HG03342 (cell line): ENCODE measurements around the gene MCMBP.
"Not testable (repeated sequence)": the region's sequence is repeated elsewhere in the genome, so short reads cannot be mapped to it uniquely, and the experiment has no call there.

Source experiments
- ATAC-seq: cut with Tn5 transposase; IDR thresholded peaks from one replicate; pipeline ENCODE4 v1.9.1; 2021; ENCODE audit warnings: mild to moderate bottlenecking, moderate library complexity; ENCODE audit not compliant: unreplicated experiment

MCMBP gene, protein sequence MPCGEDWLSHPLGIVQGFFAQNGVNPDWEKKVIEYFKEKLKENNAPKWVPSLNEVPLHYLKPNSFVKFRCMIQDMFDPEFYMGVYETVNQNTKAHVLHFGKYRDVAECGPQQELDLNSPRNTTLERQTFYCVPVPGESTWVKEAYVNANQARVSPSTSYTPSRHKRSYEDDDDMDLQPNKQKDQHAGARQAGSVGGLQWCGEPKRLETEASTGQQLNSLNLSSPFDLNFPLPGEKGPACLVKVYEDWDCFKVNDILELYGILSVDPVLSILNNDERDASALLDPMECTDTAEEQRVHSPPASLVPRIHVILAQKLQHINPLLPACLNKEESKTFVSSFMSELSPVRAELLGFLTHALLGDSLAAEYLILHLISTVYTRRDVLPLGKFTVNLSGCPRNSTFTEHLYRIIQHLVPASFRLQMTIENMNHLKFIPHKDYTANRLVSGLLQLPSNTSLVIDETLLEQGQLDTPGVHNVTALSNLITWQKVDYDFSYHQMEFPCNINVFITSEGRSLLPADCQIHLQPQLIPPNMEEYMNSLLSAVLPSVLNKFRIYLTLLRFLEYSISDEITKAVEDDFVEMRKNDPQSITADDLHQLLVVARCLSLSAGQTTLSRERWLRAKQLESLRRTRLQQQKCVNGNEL

GRCh38 chr10:119872610-119872859, at the start of gene MCMBP:
MCMBP (minus strand) TSS chr10:119872843; CDS start chr10:119872584, 259 bp downstream.
- ATAC-seq: no peak

DNA sequence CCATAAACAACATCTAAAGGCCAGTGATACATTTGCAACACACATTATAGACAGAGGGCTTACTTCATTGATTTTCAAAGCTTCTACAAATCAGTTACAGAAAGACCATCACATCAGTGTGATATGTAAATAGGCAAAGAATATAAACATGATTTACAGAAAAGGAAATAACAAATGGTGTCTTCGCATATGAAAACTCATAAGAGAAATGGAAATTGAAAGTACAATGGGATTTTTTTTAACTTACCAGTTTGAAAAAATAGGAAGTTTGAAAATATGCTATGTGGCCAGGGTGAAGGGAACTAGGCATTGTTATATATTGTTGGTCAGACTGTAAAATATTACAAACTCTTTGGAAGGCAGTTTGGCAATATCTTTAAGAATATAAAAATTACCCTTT, 47.2 kb upstream of the MCMBP start:
- peak; percentile 49 for ATAC-seq

- no peak for ATAC-seq
Measured at GRCh38 chr10:119919271-119919670, 46.6 kb upstream of the MCMBP start.

DNA sequence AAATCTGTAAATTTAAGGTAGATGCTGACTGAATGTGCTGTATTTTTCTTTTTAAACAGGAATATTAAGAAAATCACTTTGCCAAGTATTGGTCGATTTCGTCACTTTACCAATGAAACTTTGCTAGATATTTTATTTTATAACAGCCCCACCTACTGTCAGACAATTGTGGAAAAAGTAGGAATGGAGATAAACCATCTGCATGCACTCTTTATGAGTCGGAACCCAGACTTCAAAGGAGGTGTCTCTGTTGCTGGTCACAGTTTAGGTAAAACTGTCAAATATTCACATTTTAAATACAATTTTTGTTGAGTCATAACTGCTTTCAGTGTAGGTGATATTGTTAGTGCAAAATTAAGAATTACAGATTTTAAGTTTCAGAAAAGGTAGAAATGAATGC, 45.1 kb upstream of the MCMBP start:
- no peak for ATAC-seq

- no peak for ATAC-seq
Measured at GRCh38 chr10:119910689-119911088, 38.0 kb upstream of the MCMBP start.

GRCh38 chr10:119908166-119908565, 35.5 kb upstream of the MCMBP start:
- ATAC-seq: no peak

- ATAC-seq: not testable (repeated sequence)
Measured at GRCh38 chr10:119907695-119908094, 35.1 kb upstream of the MCMBP start.

DNA sequence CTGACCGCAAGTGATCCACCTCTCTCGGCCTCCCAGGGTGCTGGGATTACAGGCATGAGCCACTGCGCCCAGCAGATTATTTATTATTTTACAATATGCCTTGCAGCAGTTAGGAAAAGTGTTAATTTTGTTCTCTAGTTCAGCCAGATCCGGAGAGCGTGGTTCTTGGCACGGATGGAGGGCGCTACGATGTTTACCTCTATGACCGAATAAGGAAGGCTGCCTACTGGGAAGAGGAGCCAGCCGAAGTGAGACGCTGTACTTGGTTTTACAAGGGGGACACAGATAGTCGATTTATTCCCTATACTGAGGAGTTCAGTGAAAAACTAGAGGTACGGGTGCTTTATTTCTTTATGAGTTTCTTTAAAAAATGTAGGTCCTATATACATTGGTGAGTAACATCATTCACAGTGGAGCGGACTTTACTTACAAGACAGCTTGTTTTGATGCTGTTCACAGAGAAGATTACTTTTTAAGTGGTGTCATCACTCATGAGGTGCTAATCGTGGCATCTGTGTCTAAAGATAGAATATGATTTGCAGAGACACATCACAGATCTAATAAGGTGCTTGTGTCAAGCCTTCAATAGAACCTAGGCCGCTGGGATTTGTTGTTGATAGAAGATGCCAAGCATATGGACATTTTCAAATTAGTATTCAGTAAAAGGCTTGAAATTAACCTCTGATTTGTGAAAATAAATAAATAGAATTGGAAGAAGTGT, 31.5 kb upstream of the MCMBP start:
- no peak for ATAC-seq

GRCh38 chr10:119898577-119898976, 25.9 kb upstream of the MCMBP start:
- no peak for ATAC-seq

GRCh38 chr10:119896937-119897770, 24.5 kb upstream of the MCMBP start:
- no peak for ATAC-seq

GRCh38 chr10:119896061-119896655, 23.5 kb upstream of the MCMBP start:
- ATAC-seq: no peak

DNA sequence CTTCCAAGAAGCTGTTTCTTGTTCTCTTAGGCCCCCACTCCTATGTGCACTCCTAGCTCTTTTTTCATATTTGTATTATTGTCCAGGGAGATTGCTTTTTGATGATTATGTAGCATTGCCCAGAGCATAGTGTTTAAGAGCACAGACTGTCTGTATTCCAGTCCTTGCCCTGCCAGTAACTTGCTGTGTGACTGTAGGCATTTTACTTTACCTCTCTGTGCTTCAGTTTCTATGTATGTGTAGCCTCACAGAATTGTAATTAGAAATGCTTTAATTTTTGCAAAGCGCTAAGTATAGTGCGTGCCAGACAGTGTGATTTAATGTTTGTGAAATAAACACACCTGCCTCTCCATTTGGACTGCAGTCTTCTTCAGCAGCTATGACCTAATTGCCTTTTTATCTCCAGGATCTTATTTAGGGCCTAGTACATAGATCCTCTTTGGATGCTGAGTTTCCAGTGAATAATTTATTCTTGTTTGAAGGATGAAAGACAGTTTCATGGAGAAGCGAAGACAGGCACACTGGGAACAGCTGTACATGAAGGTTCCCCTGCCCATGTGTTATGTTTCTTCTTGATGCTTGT, 21.3 kb upstream of the MCMBP start:
- ATAC-seq: no peak

DNA sequence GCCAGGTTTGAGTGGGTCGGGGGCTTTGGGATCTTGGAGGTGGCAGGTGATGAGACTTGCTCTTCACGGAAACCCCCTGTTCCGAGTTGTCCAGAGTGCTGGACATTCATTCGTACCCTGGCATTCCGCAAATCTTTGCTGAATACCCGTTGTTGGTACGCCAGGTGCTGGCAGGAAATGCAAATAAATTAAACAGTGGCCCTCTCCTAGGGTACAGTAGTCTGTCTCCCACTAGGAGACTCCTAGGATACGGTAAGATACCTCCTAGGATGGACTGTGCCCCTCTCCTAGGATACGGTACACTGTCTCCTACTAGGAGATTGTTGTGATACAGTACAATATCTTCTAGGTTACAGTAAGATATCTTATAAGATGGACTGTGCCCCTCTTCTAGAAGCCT, 20.4 kb upstream of the MCMBP start:
- no peak for ATAC-seq

- peak; percentile 99 for ATAC-seq
Measured at GRCh38 chr10:119892188-119893065, 19.8 kb upstream of the MCMBP start, which contains the start of gene SEC23IP. SEC23IP (plus strand) TSS chr10:119892730; CDS start chr10:119892783, 53 bp downstream.

DNA sequence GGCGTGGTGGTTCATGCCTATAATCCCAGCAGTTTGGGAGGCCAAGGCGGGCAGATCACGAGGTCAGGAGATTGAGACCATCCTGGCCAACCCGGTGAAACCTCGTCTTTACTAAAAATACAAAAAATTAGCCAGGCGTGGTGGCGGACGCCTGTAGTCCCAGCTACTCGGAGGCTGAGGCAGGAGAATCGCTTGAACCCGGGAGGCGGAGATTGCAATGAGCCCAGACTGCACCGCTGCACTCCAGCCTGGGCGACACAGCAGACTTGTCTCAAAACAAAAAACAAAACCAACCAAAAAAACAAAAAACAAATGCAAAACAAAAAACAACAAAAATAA, 19.2 kb upstream of the MCMBP start:
- not testable (repeated sequence) for ATAC-seq

DNA sequence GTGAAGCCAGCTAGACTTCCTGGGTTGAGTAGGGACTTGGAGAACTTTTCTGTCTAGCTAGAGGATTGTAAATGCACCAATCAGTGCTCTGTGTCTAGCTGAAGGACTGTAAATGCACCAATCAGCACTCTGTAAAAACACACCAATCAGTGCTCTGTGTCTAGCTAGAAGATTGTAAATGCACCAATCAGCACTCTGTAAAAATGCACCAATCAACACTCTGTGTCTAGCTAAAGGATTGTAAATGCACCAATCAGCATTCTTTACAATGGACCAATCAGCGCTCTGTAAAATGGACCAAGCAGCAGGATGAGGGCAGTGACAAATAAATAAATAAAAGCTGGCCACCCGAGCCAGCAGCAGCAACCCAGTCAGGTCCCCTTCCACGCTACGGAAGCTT, 17.7 kb upstream of the MCMBP start:
- not testable (repeated sequence) for ATAC-seq

DNA sequence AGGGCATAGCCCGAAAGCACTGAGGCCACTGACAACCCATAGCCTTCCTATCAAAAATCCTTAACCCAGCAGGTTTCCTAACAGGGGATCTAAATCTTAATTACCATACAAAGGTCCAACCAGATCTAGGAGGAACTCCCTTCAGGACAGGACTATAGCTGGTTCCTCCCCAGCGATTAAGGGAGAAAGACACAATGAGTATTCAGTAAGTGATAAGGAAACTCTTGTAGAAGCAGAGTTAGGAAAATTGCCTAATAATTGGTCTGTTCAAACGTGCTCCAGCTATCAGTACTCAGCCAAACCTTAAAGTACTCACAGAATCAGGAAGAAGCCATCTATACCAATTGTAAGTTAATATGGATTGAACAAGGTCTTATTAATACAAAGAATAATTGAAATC, 16.6 kb upstream of the MCMBP start:
- ATAC-seq: not testable (repeated sequence)

GRCh38 chr10:119888715-119889114, 16.1 kb upstream of the MCMBP start:
- not testable (repeated sequence) for ATAC-seq

DNA sequence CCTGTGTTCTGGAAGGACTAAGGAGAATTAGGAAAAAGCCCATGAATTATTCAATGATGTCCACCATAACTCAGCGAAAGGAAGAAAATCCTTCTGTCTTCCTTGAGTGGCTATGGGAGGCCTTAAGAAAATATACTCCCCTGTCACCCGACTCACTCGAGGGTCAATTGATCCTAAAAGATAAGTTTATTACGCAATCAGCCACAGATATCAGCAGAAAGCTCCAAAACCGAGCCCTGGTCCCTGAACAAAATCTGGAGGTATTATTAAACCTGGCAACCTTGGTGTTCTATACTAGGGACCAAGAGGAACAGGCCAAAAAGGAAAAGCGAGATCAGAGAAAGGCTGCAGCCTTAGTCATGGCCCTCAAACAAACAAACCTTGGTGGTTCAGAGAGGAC, 13.4 kb upstream of the MCMBP start:
- ATAC-seq: not testable (repeated sequence)
